CD14-positive monocyte (primary cell): Measurements from ENCODE around the gene TMEM134. TPM values are rescaled to one million over a fixed set of nuclear protein-coding genes. Genes with fewer than 3 reads are reported as not detected.

Experiments
- DNase-seq, 3 donors: peaks; one replicate each; pipeline ENCODE4 v3.0.0-alpha.2; 2011 to 2022
- H2AFZ ChIP-seq: 2 replicates; pipeline ENCODE4 v1.6.0; 2012; ENCODE audit warnings: mild to moderate bottlenecking, low read depth, low read length, inconsistent platforms; ENCODE audit not compliant: insufficient read depth, poor library complexity, severe bottlenecking
- H3K27ac ChIP-seq, 2 donors: 1 replicate in 1 of 2; 2 replicates in 1 of 2; pipeline ENCODE4 v1.5.1; 2012 to 2013; ENCODE audit warnings: low read length in 2 of 2, control low read depth in 1 of 2, inconsistent platforms in 1 of 2, low read depth in 1 of 2, mild to moderate bottlenecking in 1 of 2
- H3K27me3 ChIP-seq, 2 donors: one replicate each; pipeline versions ENCODE4 v1.6.0 to v1.6.1; 2011 to 2013; ENCODE audit warnings: low read length in 2 of 2; ENCODE audit not compliant: control insufficient read depth in 2 of 2, insufficient read depth in 2 of 2
- H3K36me3 ChIP-seq, 2 donors: replicated peaks in 1 of 2; 1 replicate in 1 of 2; 2 replicates in 1 of 2; pipeline versions ENCODE4 v1.5.1 to v1.6.1; 2012 to 2013; ENCODE audit warnings: low read length in 2 of 2, control low read depth in 1 of 2, inconsistent platforms in 1 of 2, mild to moderate bottlenecking in 1 of 2; ENCODE audit not compliant: insufficient read depth in 2 of 2, control insufficient read depth in 1 of 2
- H3K4me1 ChIP-seq, 2 donors: 1 replicate in 1 of 2; 2 replicates in 1 of 2; pipeline versions ENCODE4 v1.5.1 to v1.6.1; 2012 to 2013; ENCODE audit warnings: low read length in 2 of 2, control low read depth in 1 of 2, inconsistent platforms in 1 of 2, mild to moderate bottlenecking in 1 of 2, moderate library complexity in 1 of 2; ENCODE audit not compliant: insufficient read depth in 2 of 2, control insufficient read depth in 1 of 2
- H3K4me2 ChIP-seq: replicated peaks from 2 replicates; pipeline ENCODE3; 2012; ENCODE audit warnings: low read length, moderate library complexity, mild to moderate bottlenecking; ENCODE audit not compliant: poor library complexity, severe bottlenecking; ENCODE audit errors: extremely low read depth
- H3K4me3 ChIP-seq, 3 experiments: fragments of 200-600 bp in 1 of 3; sonication (generic) in 1 of 3; replicated peaks in 1 of 3; 1 replicate in 2 of 3; 2 replicates in 1 of 3; pipeline ENCODE4 v1.5.1; 2011 to 2013; ENCODE audit warnings: low read length in 3 of 3, mild to moderate bottlenecking in 3 of 3, control low read depth in 2 of 3, low read depth in 2 of 3, inconsistent platforms in 1 of 3, moderate library complexity in 1 of 3
- H3K79me2 ChIP-seq: 2 replicates; pipeline ENCODE4 v1.6.0; 2012; ENCODE audit warnings: mild to moderate bottlenecking, control low read depth, inconsistent platforms, low read length, moderate library complexity; ENCODE audit not compliant: insufficient read depth
- H3K9ac ChIP-seq: 2 replicates; pipeline ENCODE4 v1.6.0; 2017; ENCODE audit warnings: low read length, mild to moderate bottlenecking; ENCODE audit not compliant: insufficient read depth, poor library complexity, severe bottlenecking
- H3K9me3 ChIP-seq, 2 donors: replicated peaks in 1 of 2; 1 replicate in 1 of 2; 2 replicates in 1 of 2; pipeline versions ENCODE4 v1.5.1 to v1.6.1; 2012 to 2013; ENCODE audit warnings: low read length in 2 of 2, control low read depth in 1 of 2; ENCODE audit not compliant: control insufficient read depth in 1 of 2, insufficient read depth in 1 of 2
- H4K20me1 ChIP-seq: 2 replicates; pipeline ENCODE4 v1.6.0; 2012; ENCODE audit warnings: mild to moderate bottlenecking, low read length, control low read depth, moderate library complexity; ENCODE audit not compliant: insufficient read depth
- H3K27ac Mint-ChIP-seq, 7 donors: one replicate each; pipeline ENCODE4 v1.8.0; 2020; ENCODE audit warnings: mild to moderate bottlenecking in 7 of 7, mixed read lengths in 7 of 7, moderate library complexity in 6 of 7, inconsistent platforms in 2 of 7
- H3K27me3 Mint-ChIP-seq, 3 donors: one replicate each; pipeline ENCODE4 v1.8.0; 2021 to 2022; ENCODE audit warnings: low read depth in 3 of 3, mild to moderate bottlenecking in 3 of 3, mixed read lengths in 3 of 3, moderate library complexity in 3 of 3, inconsistent platforms in 1 of 3
- H3K36me3 Mint-ChIP-seq, 2 donors: one replicate each; pipeline ENCODE4 v1.8.0; 2020; ENCODE audit warnings: mixed read lengths in 2 of 2, inconsistent platforms in 1 of 2, mild to moderate bottlenecking in 1 of 2
- H3K4me1 Mint-ChIP-seq: one replicate; pipeline ENCODE4 v1.8.0; 2020; ENCODE audit warnings: mild to moderate bottlenecking, mixed read lengths
- H3K4me3 Mint-ChIP-seq, 2 donors: one replicate each; pipeline ENCODE4 v1.8.0; 2020; ENCODE audit warnings: mild to moderate bottlenecking in 2 of 2, mixed read lengths in 2 of 2, moderate library complexity in 1 of 2
- H3K9me3 Mint-ChIP-seq, 7 donors: one replicate each; pipeline ENCODE4 v1.8.0; 2020 to 2022; ENCODE audit warnings: mixed read lengths in 7 of 7, mild to moderate bottlenecking in 6 of 7, moderate library complexity in 6 of 7, inconsistent platforms in 2 of 7
- CTCF ChIP-seq: fragments of 200-600 bp; IDR thresholded peaks from one replicate; pipeline ENCODE4 v1.8.0; 2022; ENCODE audit warnings: antibody characterized with exemption, mild to moderate bottlenecking
- whole genome bisulfite sequencing: methylation state at CpG from one replicate; pipeline ENCODE4 v1.1.5; 2013; ENCODE audit warnings: missing lambda C conversion rate; ENCODE audit not compliant: insufficient coverage; 5-methylcytosine and 5-hydroxymethylcytosine counted together
- intact Hi-C, 2 donors: fragments of 100-400 bp; cut with micrococcal nuclease; formaldehyde crosslinking; loops; one replicate each; pipeline versions ENCODE4 v1.15.0 to v1.15.1; 2023
- polyA plus RNA-seq, 3 donors: library from polyadenylated mRNA; depleted of rRNA in 1 of 3; unstranded in 2 of 3; stranded (reverse) in 1 of 3; fragments of 300-500 nt in 2 of 3; fragments of >200 nt in 1 of 3; fragmentation: Illumina TruSeq in 2 of 3; gene quantifications; 1 replicate in 2 of 3; 2 replicates in 1 of 3; pipeline ENCODE4 v1.2.3, GENCODE V29; 2012 to 2021

TMEM134 gene
- polyA plus RNA-seq, 3 donors: 67.4 to 104 (median 76.8) TPM

GRCh38 chr11:67498544-67498972 is 29.5 kb upstream of the TMEM134 start:
- no peak for TF ChIP-seq CTCF
- WGBS: 93% methylated on average over 21 of the region's 21 CpGs
- H3K27ac Mint-ChIP-seq: no peak overlapping the region
- no peak for DNase-seq
- Histone ChIP-seq H3K4me1 (peaks cover 23 to 28% of the 10 kb centered on the region in 2 donors), H3K9me3 (no peaks in the 10 kb centered on the region), H4K20me1 (peaks cover 90% of the 10 kb centered on the region), H2AFZ (no peak overlapping the region), H3K27ac (no peak overlapping the region), H3K27me3 (no peaks in the 10 kb centered on the region), H3K9ac (no peak overlapping the region), H3K4me3 (no peak overlapping the region), H3K4me2 (no peak overlapping the region), H3K79me2 (peaks cover 26% of the 10 kb centered on the region), H3K36me3 (peaks cover 81 to 88% of the 10 kb centered on the region in 2 donors)
- intact Hi-C loops: no loop called here
- H3K27me3 Mint-ChIP-seq: no peaks in the 10 kb centered on the region
- peaks cover 24% of the 10 kb centered on the region for H3K4me1 Mint-ChIP-seq
- peaks cover 0 to 1% (median 0%) of the 10 kb centered on the region in 7 donors for H3K9me3 Mint-ChIP-seq
- peaks cover 73 to 96% of the 10 kb centered on the region in 2 donors for H3K36me3 Mint-ChIP-seq
- H3K4me3 Mint-ChIP-seq: no peak overlapping the region

GRCh38 chr11:67497656-67498291 is 28.7 kb upstream of the TMEM134 start:
- Histone ChIP-seq H3K9me3 (no peaks in the 10 kb centered on the region), H3K27ac (no peak overlapping the region), H4K20me1 (peaks cover 90% of the 10 kb centered on the region), H3K4me1 (peaks cover 17 to 21% of the 10 kb centered on the region in 2 donors), H3K36me3 (peaks cover 85 to 92% of the 10 kb centered on the region in 2 donors), H3K27me3 (no peaks in the 10 kb centered on the region), H2AFZ (no peak overlapping the region), H3K79me2 (peaks cover 18% of the 10 kb centered on the region), H3K4me3 (no peak overlapping the region), H3K9ac (no peak overlapping the region), H3K4me2 (no peak overlapping the region)
- Mint-ChIP-seq H3K27ac (peak overlapping the region in 2 of 7 donors; percentile 15 to 51), H3K27me3 (no peaks in the 10 kb centered on the region), H3K4me3 (no peak overlapping the region), H3K4me1 (peaks cover 16% of the 10 kb centered on the region), H3K9me3 (no peaks in the 10 kb centered on the region), H3K36me3 (peaks cover 71 to 96% of the 10 kb centered on the region in 2 donors)
- no peak for DNase-seq
- 98% methylated on average over 17 of the region's 21 CpGs for WGBS
- no peak for TF ChIP-seq CTCF
- intact Hi-C loops: no loop called here
